ENCODE results near the gene IFTAP. TPM values are rescaled to one million over a fixed set of nuclear protein-coding genes. Genes with fewer than 3 reads are reported as not detected.

Gene IFTAP
- polyA plus RNA-seq, 1 of the 3 experiments (the other 2 are of a cell fraction), result 21.8 TPM

- Histone ChIP-seq H3F3A (replicated peaks; ENCODE audit: insufficient read depth) (no peaks in the 10 kb centered on the region), H3K4me1 (ENCODE audit: control insufficient read depth in 1 of 2, insufficient read depth in 2 of 2, low read depth in 1 of 2, low read length in 1 of 2) (peaks cover 0 to 4% of the 10 kb centered on the region in 2 experiments; a peak in 2 of 4 replicates), H4K20me1 (ENCODE audit: insufficient read depth) (no peaks in the 10 kb centered on the region), H3K4me3 (ENCODE audit: low read depth in 2 of 2, low read length in 1 of 2) (no peak overlapping the region), H2AFZ (ENCODE audit: low read depth) (no peak overlapping the region), H3K36me3 (replicated peaks in 1 of 2; ENCODE audit: control insufficient read depth in 1 of 2, insufficient read depth in 2 of 2, low read length in 1 of 2) (no peaks in the 10 kb centered on the region), H3K79me2 (ENCODE audit: insufficient read depth) (no peaks in the 10 kb centered on the region), H3K27ac (ENCODE audit: low read depth in 2 of 2, low read length in 1 of 2) (no peak overlapping the region), H3K9me3 (no peaks in the 10 kb centered on the region), H3K9ac (no peak overlapping the region), H3K9me2 (no peaks in the 10 kb centered on the region), H3K4me2 (no peak overlapping the region), H3K27me3 (ENCODE audit: insufficient read depth) (no peaks in the 10 kb centered on the region)
- 94% methylated on average over 2 of the region's 2 CpGs for WGBS (ENCODE audit: low lambda C conversion rate)
- ChIA-PET POLR2A (no interaction called here), CTCF (interaction anchor here (1.1 to 3.4 kb wide), 3 partner anchors 37 to 146 kb away, joined by 4 to 16 read pairs (median 4); no protein-coding TSS in a partner anchor)
- DNase-seq, result no peak
- no peak for TF ChIP-seq YY1 (IDR thresholded peaks at IDR 0.05; ENCODE audit: low read depth)
- no peak for TF ChIP-seq TCF12 (IDR thresholded peaks at IDR 0.05)
- no peak for TF ChIP-seq ELF1 (IDR thresholded peaks at IDR 0.05)
- no peak for TF ChIP-seq FOSL2 (IDR thresholded peaks at IDR 0.05; ENCODE audit: borderline replicate concordance, low read depth)
- no peak for TF ChIP-seq REST (IDR thresholded peaks at IDR 0.05; ENCODE audit: low read depth, low read length)
- TF ChIP-seq RCOR1 (IDR thresholded peaks at IDR 0.05; ENCODE audit: low read length), result no peak
- TF ChIP-seq USF2 (IDR thresholded peaks at IDR 0.05; ENCODE audit: borderline replicate concordance, low read depth, low read length), result no peak
- no peak for TF ChIP-seq EP300 (IDR thresholded peaks at IDR 0.05; ENCODE audit: borderline replicate concordance in 1 of 2, low read depth in 1 of 2, low read length in 1 of 2)
- TF ChIP-seq ZBTB33 (IDR thresholded peaks at IDR 0.05; ENCODE audit: borderline replicate concordance, low read depth), result no peak
- TF ChIP-seq EZH2phosphoT487 (IDR thresholded peaks at IDR 0.05; ENCODE audit: borderline replicate concordance, low read depth), result no peak
- TF ChIP-seq USF1 (IDR thresholded peaks at IDR 0.05; ENCODE audit: borderline replicate concordance, low read depth), result no peak
- no peak for TF ChIP-seq POLR2AphosphoS5 (IDR thresholded peaks at IDR 0.05; ENCODE audit: low read depth, low read length)
- no peak for TF ChIP-seq FOXJ3 (CRISPR knock-in tag; IDR thresholded peaks at IDR 0.05)
- TF ChIP-seq RAD21 (IDR thresholded peaks at IDR 0.05; ENCODE audit: low read length), result no peak
- no peak for TF ChIP-seq GATA2 (CRISPR knock-in tag; IDR thresholded peaks at IDR 0.05)
- no peak for TF ChIP-seq TEAD4 (IDR thresholded peaks at IDR 0.05; ENCODE audit: borderline replicate concordance, insufficient read depth)
These were observed 6.9 kb downstream of the IFTAP start for GRCh38 chr11:36601155-36601554.

All from SK-N-SH (cell line).